ENCODE results near the gene LCN6. TPM values are rescaled to one million over a fixed set of nuclear protein-coding genes. Genes with fewer than 3 reads are reported as not detected.
A peak's percentile ranks its signal among the peaks of the same experiment; 100 is the strongest.

The LCN6 gene
- total RNA-seq, 1 experiment from 2014 or later, result not detected

DNA sequence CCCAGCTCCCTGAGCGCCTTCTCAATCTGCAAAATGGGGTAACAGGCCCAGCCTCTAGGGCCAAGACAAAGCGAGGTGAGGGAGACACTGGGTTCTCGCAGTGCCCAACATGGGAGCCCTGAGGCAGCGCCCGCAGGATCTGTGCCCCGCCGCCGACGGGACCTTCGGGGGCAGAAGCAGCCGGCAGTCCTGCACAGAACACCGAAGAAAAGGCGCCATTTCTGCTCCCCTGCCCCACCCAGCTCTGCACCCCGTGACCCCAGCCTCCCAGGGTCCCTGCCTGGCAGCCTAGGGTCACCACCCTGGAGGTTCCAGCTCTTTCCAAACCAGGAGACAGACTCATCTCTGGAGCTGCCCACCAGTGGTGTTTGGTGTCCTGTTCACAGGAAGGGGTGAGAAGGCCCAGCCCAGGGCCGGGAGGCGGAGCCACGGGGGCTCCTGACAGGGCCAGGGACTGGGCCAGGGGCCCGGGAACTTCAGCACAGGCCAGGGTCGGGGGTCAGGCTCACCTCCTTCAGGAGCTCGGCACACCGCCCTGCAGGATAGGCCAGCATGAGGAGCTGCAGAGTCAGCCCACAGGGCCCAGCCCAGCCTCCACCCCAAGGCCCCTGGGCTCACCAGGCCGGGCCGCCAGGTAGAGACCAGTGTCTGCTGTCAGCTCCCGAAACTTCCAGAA is 6.4 kb upstream of the LCN6 start:
- H2BK5ac ChIP-seq (ENCODE audit: insufficient read length, low read length), result no peak overlapping the region
- H4K8ac ChIP-seq (replicated peaks; ENCODE audit: insufficient read length, low read depth, low read length), result no peak overlapping the region
- no peak overlapping the region for H4K91ac ChIP-seq (ENCODE audit: insufficient read length, low read depth, low read length)
- no peak overlapping the region for H2AK5ac ChIP-seq (ENCODE audit: insufficient read length, low read length)
- H3K36me3 Mint-ChIP-seq (ENCODE audit: insufficient read depth in 1 of 3, low read depth in 3 of 3), result peaks cover 2 to 15% (median 2%) of the 10 kb centered on the region in 3 experiments; a peak in 6 of 7 replicates
- H2BK120ac ChIP-seq (ENCODE audit: low read depth, low read length, poor library complexity, severe bottlenecking), result no peak overlapping the region
- no peaks in the 10 kb centered on the region for H3K79me2 ChIP-seq (ENCODE audit: insufficient read depth, low read length)
- no peak overlapping the region for H2BK15ac ChIP-seq (ENCODE audit: low read depth, low read length)
- H3K27ac Mint-ChIP-seq, result no peak overlapping the region
- H3K9ac ChIP-seq (ENCODE audit: extremely low read depth, insufficient read length, low read length), result no peak overlapping the region
- H3K4me1 Mint-ChIP-seq, result peaks cover 4% of the 10 kb centered on the region in 2 experiments; a peak in 3 of 4 replicates
- peak; percentile 62 for DNase-seq
- H3K23ac ChIP-seq (ENCODE audit: insufficient read length, low read depth, low read length), result no peak overlapping the region
- H3K23me2 ChIP-seq (ENCODE audit: insufficient read length, low read depth, low read length, poor library complexity, severe bottlenecking), result no peaks in the 10 kb centered on the region
- WGBS (ENCODE audit: extremely low coverage, insufficient read length, low lambda C conversion rate), result no CpG with 5 or more reads among the region's 24 CpGs
- H3K4me2 ChIP-seq (ENCODE audit: insufficient read depth, insufficient read length, low read length), result no peak overlapping the region
- no peak overlapping the region for H3K56ac ChIP-seq (ENCODE audit: insufficient read length, low read depth, low read length)
- no peak overlapping the region; the same call in 1 of the 2 replicates for H3K14ac ChIP-seq (ENCODE audit: insufficient read depth, low read length)
- H2AFZ ChIP-seq (ENCODE audit: low read length), result no peak overlapping the region
- no peak overlapping the region for H2BK12ac ChIP-seq (ENCODE audit: insufficient read length, low read depth, low read length)
- H3K4me3 Mint-ChIP-seq, result no peak overlapping the region
- H2BK20ac ChIP-seq (ENCODE audit: low read depth, low read length, poor library complexity, severe bottlenecking), result no peak overlapping the region
- peaks cover 20% of the 10 kb centered on the region for H3K27me3 Mint-ChIP-seq (ENCODE audit: low read depth)
- H3K18ac ChIP-seq (ENCODE audit: insufficient read length, low read depth, low read length), result no peak overlapping the region
- H3K4ac ChIP-seq (ENCODE audit: low read depth, low read length), result no peak overlapping the region
- H4K5ac ChIP-seq (ENCODE audit: insufficient read length, low read depth, low read length), result no peak overlapping the region
- no peak overlapping the region for H3K27ac ChIP-seq (ENCODE audit: insufficient read length, low read depth, low read length)
- H3K27me3 ChIP-seq (ENCODE audit: insufficient read depth, low read length), result no peaks in the 10 kb centered on the region
- H3T11ph ChIP-seq (ENCODE audit: low read length), result no peak overlapping the region
- H3K9me3 Mint-ChIP-seq, result peaks cover 20 to 22% of the 10 kb centered on the region in 2 experiments
- no peaks in the 10 kb centered on the region for H3K9me3 ChIP-seq (ENCODE audit: control insufficient read depth, low read depth, low read length)
- H4K20me1 ChIP-seq (ENCODE audit: control insufficient read depth, insufficient read depth, insufficient read length), result no peaks in the 10 kb centered on the region
- TF ChIP-seq, protein P1, sequence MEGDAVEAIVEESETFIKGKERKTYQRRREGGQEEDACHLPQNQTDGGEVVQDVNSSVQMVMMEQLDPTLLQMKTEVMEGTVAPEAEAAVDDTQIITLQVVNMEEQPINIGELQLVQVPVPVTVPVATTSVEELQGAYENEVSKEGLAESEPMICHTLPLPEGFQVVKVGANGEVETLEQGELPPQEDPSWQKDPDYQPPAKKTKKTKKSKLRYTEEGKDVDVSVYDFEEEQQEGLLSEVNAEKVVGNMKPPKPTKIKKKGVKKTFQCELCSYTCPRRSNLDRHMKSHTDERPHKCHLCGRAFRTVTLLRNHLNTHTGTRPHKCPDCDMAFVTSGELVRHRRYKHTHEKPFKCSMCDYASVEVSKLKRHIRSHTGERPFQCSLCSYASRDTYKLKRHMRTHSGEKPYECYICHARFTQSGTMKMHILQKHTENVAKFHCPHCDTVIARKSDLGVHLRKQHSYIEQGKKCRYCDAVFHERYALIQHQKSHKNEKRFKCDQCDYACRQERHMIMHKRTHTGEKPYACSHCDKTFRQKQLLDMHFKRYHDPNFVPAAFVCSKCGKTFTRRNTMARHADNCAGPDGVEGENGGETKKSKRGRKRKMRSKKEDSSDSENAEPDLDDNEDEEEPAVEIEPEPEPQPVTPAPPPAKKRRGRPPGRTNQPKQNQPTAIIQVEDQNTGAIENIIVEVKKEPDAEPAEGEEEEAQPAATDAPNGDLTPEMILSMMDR (conservative IDR thresholded peaks at IDR 0.05), result no peak
- H3K4me1 ChIP-seq (ENCODE audit: insufficient read depth, low read length), result no peaks in the 10 kb centered on the region
- no peaks in the 10 kb centered on the region for H3K79me1 ChIP-seq (ENCODE audit: insufficient read depth, low read depth, low read length, poor library complexity, severe bottlenecking)
